ENCODE results near the gene RFX2.

RFX2 gene

GRCh38 chr19:5951338-5951861 lies 158.9 kb downstream of the RFX2 start:
- H3K4me3 ChIP-seq (ENCODE audit: low read depth, low read length) = no peak overlapping the region
- DNase-seq (ENCODE audit: low read depth) = no peak
- TF ChIP-seq CTCF (IDR thresholded peaks at IDR 0.05; ENCODE audit: low read depth, low read length, missing control alignments) = no peak
- in situ Hi-C loops (cut with HindIII; ENCODE audit: low sequenced_read_pairs) = no loop called here

- no peak overlapping the region for H3K4me3 ChIP-seq (ENCODE audit: low read depth, low read length)
- DNase-seq (ENCODE audit: low read depth) = no peak
- no peak for TF ChIP-seq CTCF (IDR thresholded peaks at IDR 0.05; ENCODE audit: low read depth, low read length, missing control alignments)
- in situ Hi-C loops (cut with HindIII; ENCODE audit: low sequenced_read_pairs) = no loop called here
These were observed 159.6 kb downstream of the RFX2 start for GRCh38 chr19:5950741-5951140.

- no peak for DNase-seq (ENCODE audit: low read depth)
- TF ChIP-seq CTCF (IDR thresholded peaks at IDR 0.05; ENCODE audit: low read depth, low read length, missing control alignments) = no peak
- in situ Hi-C loops (cut with HindIII; ENCODE audit: low sequenced_read_pairs) = no loop called here
- H3K4me3 ChIP-seq (ENCODE audit: low read depth, low read length) = no peak overlapping the region
These were observed 160.5 kb downstream of the RFX2 start for GRCh38 chr19:5949792-5950305.

GRCh38 chr19:5948752-5949564 lies 161.3 kb downstream of the RFX2 start:
- no peak for TF ChIP-seq CTCF (IDR thresholded peaks at IDR 0.05; ENCODE audit: low read depth, low read length, missing control alignments)
- H3K4me3 ChIP-seq (ENCODE audit: low read depth, low read length) = no peak overlapping the region
- in situ Hi-C loops (cut with HindIII; ENCODE audit: low sequenced_read_pairs) = no loop called here
- no peak for DNase-seq (ENCODE audit: low read depth)

GRCh38 chr19:5947435-5947834 lies 162.9 kb downstream of the RFX2 start:
- no peak overlapping the region for H3K4me3 ChIP-seq (ENCODE audit: low read depth, low read length)
- no peak for TF ChIP-seq CTCF (IDR thresholded peaks at IDR 0.05; ENCODE audit: low read depth, low read length, missing control alignments)
- in situ Hi-C loops (cut with HindIII; ENCODE audit: low sequenced_read_pairs) = no loop called here
- no peak for DNase-seq (ENCODE audit: low read depth)

- in situ Hi-C loops (cut with HindIII; ENCODE audit: low sequenced_read_pairs) = no loop called here
- H3K4me3 ChIP-seq (ENCODE audit: low read depth, low read length) = no peak overlapping the region
- DNase-seq (ENCODE audit: low read depth) = no peak
These were observed 166.7 kb downstream of the RFX2 start for GRCh38 chr19:5943623-5944022.

More at GRCh38 chr19:5943623-5944022, 166.7 kb downstream of the RFX2 start:
- TF ChIP-seq CTCF (IDR thresholded peaks at IDR 0.05; ENCODE audit: low read depth, low read length, missing control alignments) = no peak
